ENCODE measurements around the gene GRID1.
"Not testable (repeated sequence)": the region's sequence is repeated elsewhere in the genome, so short reads cannot be mapped to it uniquely, and the experiment has no call there.

GRID1 gene

DNA sequence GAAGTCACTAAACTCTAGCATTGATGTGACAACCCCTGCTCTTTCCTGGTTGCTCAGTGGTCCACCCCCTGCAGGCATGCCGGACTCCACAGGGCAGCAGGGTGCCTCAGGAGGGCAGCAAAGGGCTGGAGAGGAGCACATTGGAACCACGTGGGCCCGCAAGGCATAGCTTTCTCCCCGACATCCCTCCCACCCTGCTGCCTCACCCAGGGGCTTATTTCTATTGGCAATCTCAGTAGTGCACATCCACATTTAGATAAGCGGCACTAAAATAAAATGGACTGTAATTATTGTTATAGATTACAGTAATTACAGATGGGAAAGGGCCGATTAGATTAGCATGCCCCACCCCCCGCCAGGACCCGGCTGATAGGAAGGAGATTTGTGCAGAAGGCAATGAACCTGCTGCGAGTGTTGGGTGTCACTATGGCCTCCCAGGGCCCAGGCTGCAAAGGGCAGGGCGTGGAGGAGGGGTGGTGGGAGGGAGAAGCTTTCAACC is 580.1 kb downstream of the GRID1 start:
- DNase-seq = no peak

- no peak for DNase-seq
Measured at GRCh38 chr10:85784792-85785191, 581.8 kb downstream of the GRID1 start.

- no peak for DNase-seq
Measured at GRCh38 chr10:85781404-85781803, 585.2 kb downstream of the GRID1 start.

- no peak for DNase-seq
Measured at GRCh38 chr10:85778074-85778473, 588.5 kb downstream of the GRID1 start.

DNA sequence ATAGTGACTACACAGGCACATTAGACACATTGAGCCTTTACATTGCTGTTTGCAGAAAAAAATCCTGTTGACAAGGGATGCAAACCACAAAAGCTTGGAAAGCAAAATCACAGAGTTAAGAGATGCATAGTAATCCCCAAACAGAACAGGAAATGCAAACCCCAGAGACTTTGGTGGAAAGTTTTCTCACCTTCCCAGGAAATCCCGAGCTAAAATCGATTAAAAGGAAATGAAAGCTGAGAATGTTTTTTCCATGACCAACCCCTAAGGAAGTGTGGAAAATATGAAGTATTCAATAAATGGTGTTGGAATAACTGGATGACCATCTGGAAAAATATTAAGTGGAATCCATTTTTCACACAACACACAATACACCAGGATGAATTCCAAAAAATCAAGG is 598.7 kb downstream of the GRID1 start:
- no peak for DNase-seq

DNA sequence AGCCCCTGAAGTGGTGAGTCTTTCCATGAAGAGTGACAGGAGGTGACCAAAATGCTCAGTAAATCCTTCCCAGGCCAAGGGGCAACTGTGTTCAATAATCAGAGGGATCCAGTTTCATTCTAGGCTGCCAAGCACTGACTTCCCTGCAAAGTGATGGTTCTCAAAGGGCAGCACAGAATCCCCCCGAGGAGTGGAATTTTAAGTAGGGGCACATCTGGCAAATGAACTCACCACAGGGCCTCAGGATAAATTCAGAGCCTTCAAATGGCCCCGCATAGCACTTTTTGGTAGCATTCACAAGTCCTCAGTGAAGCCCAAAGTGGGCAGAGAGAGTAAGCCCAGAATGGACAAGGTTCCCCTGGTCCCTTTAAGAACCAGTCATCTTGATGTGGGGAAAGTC is 602.5 kb downstream of the GRID1 start:
- no peak for DNase-seq

DNA sequence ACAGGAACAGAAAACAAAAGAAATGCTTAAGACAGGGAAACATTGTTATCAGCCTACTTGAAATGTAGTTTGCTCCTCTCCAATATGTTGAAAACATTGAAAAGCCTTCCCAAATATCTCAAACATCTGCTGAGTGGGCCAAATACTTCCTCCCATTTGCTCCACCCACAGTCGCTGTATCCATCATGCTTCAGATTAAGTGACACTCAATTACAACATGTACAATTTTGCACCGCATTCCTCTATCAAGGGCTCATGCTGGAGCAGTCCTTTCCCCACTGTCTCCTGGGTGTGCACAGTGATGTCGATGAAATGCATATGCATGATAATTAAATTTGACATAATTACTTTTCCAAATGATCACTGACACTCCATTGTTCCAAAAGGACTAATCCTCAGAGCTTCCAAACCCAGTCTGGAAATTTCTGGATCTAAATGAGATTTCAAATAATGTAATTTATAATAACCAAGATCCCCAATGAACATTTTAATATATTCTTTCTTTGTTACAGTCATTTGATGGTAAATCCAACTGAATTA is 604.6 kb downstream of the GRID1 start:
- DNase-seq = no peak

- no peak for DNase-seq
Measured at GRCh38 chr10:85741626-85742300, 624.8 kb downstream of the GRID1 start.

DNA sequence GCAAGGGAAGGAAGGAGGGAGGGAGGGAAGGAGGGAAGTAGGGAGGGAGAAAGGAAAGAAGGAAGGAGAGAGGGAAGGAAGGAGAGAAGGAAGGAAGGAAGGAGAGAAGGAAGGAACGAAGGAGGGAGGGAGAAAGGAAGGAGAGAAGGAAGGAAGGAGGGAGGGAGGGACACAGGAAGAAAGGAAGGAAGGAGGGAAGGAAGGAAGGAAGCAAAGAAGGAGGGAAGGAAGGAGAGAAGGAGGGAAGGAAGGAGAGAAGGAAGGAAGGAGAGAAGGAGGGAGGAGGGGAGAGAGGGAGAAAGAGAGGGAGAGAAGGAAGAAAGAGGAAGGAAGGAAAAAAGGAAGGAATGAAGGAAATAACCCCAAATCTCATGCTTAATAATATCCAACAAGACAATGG is 630.6 kb downstream of the GRID1 start:
- no peak for DNase-seq

DNA sequence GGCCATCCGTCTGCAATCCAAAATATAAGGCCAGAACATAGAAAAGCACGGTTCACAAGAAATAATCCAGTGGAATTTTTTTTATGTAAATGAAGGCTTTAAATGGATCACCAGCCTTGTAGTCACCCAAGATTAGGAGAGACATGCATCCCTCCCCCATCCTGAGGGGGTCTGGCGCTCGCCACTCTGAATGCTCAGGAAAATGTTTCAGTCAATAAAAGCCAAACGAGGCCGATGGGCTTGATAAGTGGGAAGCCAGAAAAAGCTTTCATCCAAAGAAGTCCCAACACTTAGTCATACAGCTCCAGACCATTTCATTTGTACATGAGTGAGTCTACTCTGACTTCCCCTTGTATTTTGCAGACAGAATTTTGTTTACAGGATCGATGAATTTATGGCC is 631.8 kb downstream of the GRID1 start:
- DNase-seq = no peak

- no peak for DNase-seq
Measured at GRCh38 chr10:85724215-85724614, 642.4 kb downstream of the GRID1 start.

GRCh38 chr10:85720931-85721590 is 645.5 kb downstream of the GRID1 start:
- no peak for DNase-seq

GRCh38 chr10:85719408-85719807 is 647.2 kb downstream of the GRID1 start:
- peak in 1 of 2 donors; percentile 2 for DNase-seq

DNA sequence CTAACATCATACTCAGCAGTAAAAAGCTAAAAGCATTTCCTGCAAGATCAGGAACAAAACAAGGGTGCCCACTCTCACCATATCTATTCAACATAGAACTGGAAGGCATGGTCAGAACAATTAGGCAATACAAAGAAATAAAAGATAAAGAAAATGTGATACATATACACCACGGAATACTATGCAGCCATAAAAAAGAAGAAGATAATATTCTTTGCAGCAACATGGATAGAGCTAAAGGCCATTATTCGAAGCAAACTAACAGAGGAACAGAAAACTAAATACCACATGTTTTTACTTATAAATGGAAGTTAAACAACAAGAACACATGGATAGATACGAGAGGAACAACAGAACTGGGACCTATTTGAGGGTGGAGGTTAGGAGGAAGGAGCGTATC is 652.7 kb downstream of the GRID1 start:
- DNase-seq = no peak

GRCh38 chr10:85702768-85703167 is 663.8 kb downstream of the GRID1 start:
- DNase-seq = no peak

DNA sequence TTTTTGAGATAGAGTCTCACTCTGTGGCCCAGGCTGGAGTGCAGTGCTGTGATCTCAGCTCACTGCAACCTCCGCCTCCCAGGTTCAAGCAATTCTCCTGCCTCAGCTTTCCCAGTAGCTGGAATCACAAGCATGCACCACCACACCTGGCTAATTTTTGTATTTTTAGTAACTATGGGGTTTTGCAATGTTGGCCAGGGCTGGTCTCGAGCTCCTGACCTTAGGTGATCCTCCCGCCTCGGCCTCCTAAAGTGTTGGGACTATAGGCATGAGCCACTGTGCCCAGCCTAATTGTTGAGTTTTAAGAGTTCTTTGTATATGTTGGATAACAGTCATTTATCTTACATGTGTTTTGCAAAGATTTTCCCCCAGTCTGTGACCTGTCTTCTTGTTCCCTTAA is 667.5 kb downstream of the GRID1 start:
- DNase-seq = not testable (repeated sequence)

DNA sequence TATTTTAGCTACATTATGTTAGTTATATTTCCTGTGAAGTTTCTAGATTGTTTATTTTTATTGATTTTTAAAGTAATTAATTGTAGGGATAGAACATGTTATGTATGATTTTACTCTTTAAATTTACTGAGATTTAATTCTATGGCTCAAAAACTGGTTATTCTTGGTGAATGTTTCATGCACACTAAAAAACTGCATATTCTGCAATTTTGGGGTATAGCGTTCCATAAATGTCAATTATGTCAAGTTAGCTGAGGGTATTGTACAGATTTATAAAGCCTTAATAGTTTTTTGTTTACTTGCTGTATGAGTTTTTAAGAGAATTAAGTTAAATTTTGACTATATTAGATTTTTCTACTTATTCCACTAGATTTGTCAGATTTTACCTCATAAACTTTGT is 669.7 kb downstream of the GRID1 start:
- DNase-seq = no peak

DNA sequence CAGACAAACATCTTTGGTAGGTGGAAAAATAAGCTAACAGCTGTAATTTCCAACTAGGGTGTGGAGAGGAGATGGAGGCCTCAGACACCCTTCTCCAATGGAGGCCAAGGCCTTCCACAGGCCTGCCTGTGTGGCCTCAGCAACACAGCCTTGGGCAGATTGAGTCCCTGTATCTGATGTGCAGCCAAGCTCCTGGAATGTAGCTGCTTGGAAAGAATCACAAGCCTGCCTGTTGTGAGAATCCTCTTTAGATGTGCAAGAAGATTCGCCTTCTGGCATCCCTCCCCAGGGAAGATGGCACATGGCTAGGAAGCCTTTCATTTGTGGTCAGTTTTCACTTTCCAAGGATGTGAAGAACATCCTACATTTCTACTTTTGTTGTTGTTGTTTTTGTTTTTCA is 684.0 kb downstream of the GRID1 start:
- DNase-seq = no peak

DNA sequence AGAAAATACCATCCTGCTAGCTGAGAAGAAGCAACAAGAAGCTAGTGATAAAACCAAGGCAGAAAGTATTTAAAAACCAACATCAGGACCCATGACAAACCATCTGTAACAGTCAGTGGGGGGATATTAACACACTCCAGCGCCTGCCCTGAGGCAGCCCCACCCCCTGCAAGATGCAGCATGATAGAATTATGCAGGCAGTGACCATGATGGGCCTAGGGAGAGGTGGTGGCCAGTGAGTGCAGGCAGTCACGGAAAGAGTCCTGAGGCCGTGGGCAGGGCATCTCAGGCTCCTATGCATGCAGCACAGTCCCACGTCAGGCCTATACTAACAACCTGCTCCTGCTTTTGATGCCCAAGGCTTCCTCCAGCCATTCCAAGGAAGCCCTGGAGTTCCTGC is 686.9 kb downstream of the GRID1 start:
- DNase-seq = no peak

DNA sequence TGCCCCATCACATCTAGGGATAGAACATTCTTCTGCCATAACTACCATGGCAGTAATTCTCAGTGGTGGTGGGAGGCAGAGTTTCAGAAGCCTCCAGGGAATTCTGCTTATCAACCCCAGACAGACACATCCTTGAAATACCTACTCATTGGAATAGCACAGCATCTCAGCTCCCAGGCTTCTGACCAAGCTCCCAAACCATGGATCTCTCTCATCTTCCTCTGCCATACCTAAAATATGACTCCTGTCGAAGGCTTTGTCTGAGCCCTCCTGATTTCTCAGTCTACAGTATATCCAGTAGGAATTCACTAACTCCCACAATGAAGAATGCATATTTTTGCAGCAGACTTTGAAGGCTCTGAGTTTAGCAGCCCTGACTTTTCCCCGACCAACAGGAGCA is 687.5 kb downstream of the GRID1 start:
- DNase-seq = no peak

GRCh38 chr10:85674851-85675250 is 691.7 kb downstream of the GRID1 start:
- no peak for DNase-seq

DNA sequence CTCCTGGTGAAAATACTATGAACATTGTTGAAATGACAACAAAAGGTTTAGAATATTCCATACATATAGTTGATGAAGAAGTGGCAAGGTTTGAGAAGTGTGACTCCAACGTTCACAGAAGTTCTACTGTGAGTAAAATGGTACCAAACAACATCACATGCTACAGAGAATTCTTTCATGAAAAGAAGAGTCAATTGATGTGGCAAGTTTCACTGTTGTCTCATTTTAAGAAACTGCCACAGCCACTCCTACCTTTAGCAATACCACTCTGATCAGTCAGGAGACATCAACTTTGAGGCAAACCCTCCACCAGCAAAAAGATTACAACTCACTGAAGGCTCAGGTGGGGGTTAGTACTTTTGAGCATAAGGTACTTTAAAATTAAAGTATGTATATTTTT is 693.3 kb downstream of the GRID1 start:
- DNase-seq = no peak

- no peak for DNase-seq
Measured at GRCh38 chr10:85671530-85671929, 695.1 kb downstream of the GRID1 start.

- no peak for DNase-seq
Measured at GRCh38 chr10:85668522-85668921, 698.1 kb downstream of the GRID1 start.

Data from inflammatory macrophage (primary cell).